22Rv1 (cell line): ENCODE measurements around the gene PCBP2.

Experiments used
- ZFX ChIP-seq: fragments of 450-650 bp; IDR thresholded peaks from 2 replicates; pipeline ENCODE4 v1.6.1; 2017; ENCODE audit warnings: antibody characterized with exemption, borderline replicate concordance
- TF ChIP-seq, protein P1 (sequence below): fragments of 450-650 bp; IDR thresholded peaks from 2 replicates; pipeline ENCODE4 v1.5.1; 2017; ENCODE audit warnings: mild to moderate bottlenecking

- TF ChIP-seq, protein P1, sequence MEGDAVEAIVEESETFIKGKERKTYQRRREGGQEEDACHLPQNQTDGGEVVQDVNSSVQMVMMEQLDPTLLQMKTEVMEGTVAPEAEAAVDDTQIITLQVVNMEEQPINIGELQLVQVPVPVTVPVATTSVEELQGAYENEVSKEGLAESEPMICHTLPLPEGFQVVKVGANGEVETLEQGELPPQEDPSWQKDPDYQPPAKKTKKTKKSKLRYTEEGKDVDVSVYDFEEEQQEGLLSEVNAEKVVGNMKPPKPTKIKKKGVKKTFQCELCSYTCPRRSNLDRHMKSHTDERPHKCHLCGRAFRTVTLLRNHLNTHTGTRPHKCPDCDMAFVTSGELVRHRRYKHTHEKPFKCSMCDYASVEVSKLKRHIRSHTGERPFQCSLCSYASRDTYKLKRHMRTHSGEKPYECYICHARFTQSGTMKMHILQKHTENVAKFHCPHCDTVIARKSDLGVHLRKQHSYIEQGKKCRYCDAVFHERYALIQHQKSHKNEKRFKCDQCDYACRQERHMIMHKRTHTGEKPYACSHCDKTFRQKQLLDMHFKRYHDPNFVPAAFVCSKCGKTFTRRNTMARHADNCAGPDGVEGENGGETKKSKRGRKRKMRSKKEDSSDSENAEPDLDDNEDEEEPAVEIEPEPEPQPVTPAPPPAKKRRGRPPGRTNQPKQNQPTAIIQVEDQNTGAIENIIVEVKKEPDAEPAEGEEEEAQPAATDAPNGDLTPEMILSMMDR, result no peak
- TF ChIP-seq ZFX, result no peak
These were observed 27.0 kb upstream of the PCBP2 start for GRCh38 chr12:53424626-53425514.
